T-helper 2 cell treated with Interferon-gamma antibody and Interleukin-4, amounts not matched to agents 5 μg/mL and 100 μg/mL, for 36 hours (primary cell): ENCODE measurements around the gene TLR5.
"Not testable (repeated sequence)": the region's sequence is repeated elsewhere in the genome, so short reads cannot be mapped to it uniquely, and the experiment has no call there.

Experiments
- DNase-seq: peaks from one replicate; pipeline ENCODE4 v3.0.0; 2021; ENCODE audit warnings: low spot score
- H3K27ac Mint-ChIP-seq: one replicate; pipeline ENCODE4 v1.8.0; 2021; ENCODE audit warnings: mild to moderate bottlenecking, mixed read lengths
- H3K27me3 Mint-ChIP-seq: one replicate; pipeline ENCODE4 v1.8.0; 2021; ENCODE audit warnings: low read depth, mixed read lengths
- H3K36me3 Mint-ChIP-seq: one replicate; pipeline ENCODE4 v1.8.0; 2021; ENCODE audit warnings: low read depth, mixed read lengths
- H3K4me1 Mint-ChIP-seq: one replicate; pipeline ENCODE4 v1.8.0; 2021; ENCODE audit warnings: low read depth, mixed read lengths
- H3K4me3 Mint-ChIP-seq: one replicate; pipeline ENCODE4 v1.8.0; 2022; ENCODE audit warnings: mild to moderate bottlenecking, moderate library complexity, mixed read lengths
- H3K9me3 Mint-ChIP-seq: one replicate; pipeline ENCODE4 v1.8.0; 2021; ENCODE audit warnings: mixed read lengths

The TLR5 gene

GRCh38 chr1:223175032-223175431 lies 32.0 kb upstream of the TLR5 start:
- Mint-ChIP-seq H3K4me3 (no peak overlapping the region), H3K4me1 (no peaks in the 10 kb centered on the region), H3K27me3 (peaks cover 7% of the 10 kb centered on the region), H3K9me3 (peaks cover 3% of the 10 kb centered on the region), H3K36me3 (peaks cover 2% of the 10 kb centered on the region), H3K27ac (no peak overlapping the region)
- DNase-seq = no peak

GRCh38 chr1:223169458-223169857 lies 26.4 kb upstream of the TLR5 start:
- not testable (repeated sequence) for H3K9me3 Mint-ChIP-seq, H3K36me3 Mint-ChIP-seq, H3K4me3 Mint-ChIP-seq, H3K27ac Mint-ChIP-seq, DNase-seq, H3K27me3 Mint-ChIP-seq, H3K4me1 Mint-ChIP-seq

DNA sequence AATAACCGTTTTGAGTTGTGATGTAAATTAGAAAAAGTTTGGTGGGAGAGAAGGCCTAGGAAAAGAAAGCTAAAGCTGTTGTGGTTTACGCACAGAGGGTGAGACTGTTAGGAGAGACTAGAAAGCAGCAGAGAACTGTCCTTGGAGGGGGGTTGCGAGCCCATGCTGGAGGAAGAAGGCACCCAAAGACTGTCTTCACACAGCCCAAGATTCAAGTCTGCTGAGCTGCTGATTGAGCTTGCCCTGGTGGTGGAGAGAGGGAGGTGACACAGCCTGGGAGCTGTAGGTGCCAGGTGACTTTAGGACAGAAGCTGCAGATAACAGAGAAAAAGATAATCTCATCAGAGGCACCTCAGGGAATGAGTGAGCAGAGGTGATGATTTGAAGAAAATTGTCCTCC lies 18.3 kb upstream of the TLR5 start:
- Mint-ChIP-seq H3K36me3 (no peaks in the 10 kb centered on the region), H3K4me3 (no peak overlapping the region), H3K27ac (no peak overlapping the region), H3K9me3 (no peaks in the 10 kb centered on the region), H3K27me3 (peaks cover 6% of the 10 kb centered on the region), H3K4me1 (peaks cover 3% of the 10 kb centered on the region)
- no peak for DNase-seq

DNA sequence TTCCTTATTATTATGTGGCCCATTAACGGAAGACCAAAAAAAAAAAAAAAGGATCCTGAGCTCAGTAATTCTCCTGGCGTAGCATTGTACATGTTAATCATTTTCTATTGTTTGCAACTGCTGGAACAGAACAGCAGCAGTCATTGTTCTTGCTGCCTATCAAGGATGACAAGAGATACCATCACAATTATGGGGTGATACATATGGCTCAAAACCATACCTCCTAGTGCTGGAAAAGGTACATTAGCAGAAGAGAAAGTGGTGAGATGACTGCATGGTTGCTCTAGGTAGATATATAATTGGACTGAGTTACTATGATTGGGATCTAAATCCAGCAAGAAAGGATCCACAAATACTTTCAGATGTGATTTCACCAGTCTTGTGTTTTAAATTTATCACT lies 13.3 kb upstream of the TLR5 start:
- H3K4me3 Mint-ChIP-seq = no peak overlapping the region
- H3K36me3 Mint-ChIP-seq = no peaks in the 10 kb centered on the region
- no peak overlapping the region for H3K27ac Mint-ChIP-seq
- no peaks in the 10 kb centered on the region for H3K9me3 Mint-ChIP-seq
- H3K4me1 Mint-ChIP-seq = peaks cover 10% of the 10 kb centered on the region
- H3K27me3 Mint-ChIP-seq = peaks cover 1% of the 10 kb centered on the region
- DNase-seq = no peak

DNA sequence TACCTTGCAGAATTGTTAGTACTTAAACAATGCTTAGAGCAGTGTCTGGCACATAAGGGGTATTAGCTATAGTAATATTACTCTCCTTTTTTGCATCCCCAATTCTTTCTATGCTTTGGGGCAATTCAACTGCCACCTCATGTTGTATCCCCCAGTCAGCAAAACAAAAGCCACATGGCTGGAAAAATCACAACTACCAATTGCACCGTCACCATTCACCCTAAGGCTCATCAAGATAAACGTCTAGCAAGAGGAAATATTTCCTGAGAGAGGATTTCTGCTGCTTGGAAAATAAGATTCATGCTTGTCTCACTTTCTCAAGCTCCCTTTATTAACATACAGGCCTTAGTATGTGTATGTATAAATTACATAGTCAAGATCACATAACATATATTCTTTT lies 12.1 kb upstream of the TLR5 start:
- Mint-ChIP-seq H3K9me3 (no peaks in the 10 kb centered on the region), H3K27me3 (peaks cover 2% of the 10 kb centered on the region), H3K27ac (no peak overlapping the region), H3K4me3 (no peak overlapping the region), H3K4me1 (peaks cover 7% of the 10 kb centered on the region), H3K36me3 (no peaks in the 10 kb centered on the region)
- no peak for DNase-seq

DNA sequence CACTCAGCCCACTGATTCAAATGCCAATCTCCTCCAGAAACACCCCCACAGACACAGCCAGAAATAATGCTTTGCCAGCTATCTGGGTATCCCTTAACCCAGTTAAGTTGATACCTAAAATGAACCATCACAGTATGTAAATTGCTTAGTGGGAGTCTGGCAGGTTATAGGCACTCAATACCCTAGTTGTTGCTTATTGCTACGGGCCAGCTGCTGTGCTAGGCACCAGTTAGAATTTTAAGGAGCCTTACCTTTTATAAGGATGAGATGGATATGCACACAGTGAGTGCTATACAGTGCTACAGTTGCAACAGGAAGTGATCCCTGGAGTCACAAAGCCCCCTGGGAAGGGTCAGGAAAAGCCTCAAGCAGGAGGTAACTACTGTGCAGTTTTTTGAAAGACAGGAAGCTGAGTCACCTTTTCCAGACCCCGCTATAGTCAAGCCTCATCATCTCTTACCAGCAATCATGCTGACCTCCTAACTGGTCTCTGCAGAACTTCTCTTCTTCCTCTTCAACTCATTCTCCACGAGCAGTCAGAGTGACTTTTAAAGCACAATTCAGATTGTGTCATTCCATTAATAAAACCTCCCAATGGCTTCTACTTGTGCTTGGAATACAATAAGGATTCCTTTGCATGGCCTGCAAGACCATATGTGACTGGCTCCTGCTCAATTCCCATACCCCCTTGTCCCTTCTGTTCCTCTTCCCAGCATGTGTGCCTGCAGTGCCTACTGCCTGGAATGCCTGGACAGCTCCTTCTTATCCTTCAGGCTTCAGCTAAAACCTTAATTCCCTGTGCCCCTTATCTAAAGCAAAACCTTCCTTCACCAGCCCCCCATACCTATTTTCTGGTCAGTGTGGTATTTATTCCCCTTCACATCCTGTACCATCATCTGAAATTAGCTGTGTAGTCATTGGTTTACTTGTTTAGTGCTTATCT lies 10.4 kb upstream of the TLR5 start:
- Mint-ChIP-seq H3K27me3 (peaks cover 2% of the 10 kb centered on the region), H3K9me3 (no peaks in the 10 kb centered on the region), H3K27ac (no peak overlapping the region), H3K4me3 (no peak overlapping the region), H3K36me3 (no peaks in the 10 kb centered on the region), H3K4me1 (peaks cover 7% of the 10 kb centered on the region)
- DNase-seq = no peak

DNA sequence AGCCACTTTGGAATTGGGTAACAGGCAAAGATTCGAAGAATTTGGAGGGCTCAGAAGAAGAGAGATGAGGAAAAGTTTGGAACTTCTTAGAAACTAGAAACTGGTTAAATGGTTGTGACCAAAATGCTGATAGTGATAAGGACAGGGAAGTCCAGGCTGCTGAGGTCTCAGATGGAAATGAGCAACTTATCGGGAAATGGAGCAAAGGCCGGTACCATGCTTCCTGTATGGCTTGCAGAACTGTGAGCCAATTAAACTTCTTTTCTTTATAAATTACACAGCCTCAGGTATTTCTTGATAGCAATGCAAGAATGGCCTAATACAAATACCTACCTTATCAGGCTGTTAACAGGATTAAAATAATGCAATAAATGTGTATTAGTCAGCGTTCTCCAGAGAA lies 9.4 kb upstream of the TLR5 start:
- no peak overlapping the region for H3K4me3 Mint-ChIP-seq
- H3K4me1 Mint-ChIP-seq = peaks cover 7% of the 10 kb centered on the region
- H3K9me3 Mint-ChIP-seq = peaks cover 7% of the 10 kb centered on the region
- no peaks in the 10 kb centered on the region for H3K36me3 Mint-ChIP-seq
- peaks cover 5% of the 10 kb centered on the region for H3K27me3 Mint-ChIP-seq
- H3K27ac Mint-ChIP-seq = no peak overlapping the region
- DNase-seq = no peak

GRCh38 chr1:223150443-223150842 lies 7.4 kb upstream of the TLR5 start:
- H3K27ac Mint-ChIP-seq = no peak overlapping the region
- no peaks in the 10 kb centered on the region for H3K36me3 Mint-ChIP-seq
- H3K4me1 Mint-ChIP-seq = peaks cover 7% of the 10 kb centered on the region
- H3K9me3 Mint-ChIP-seq = peaks cover 15% of the 10 kb centered on the region
- no peak overlapping the region for H3K4me3 Mint-ChIP-seq
- DNase-seq = no peak
- peaks cover 14% of the 10 kb centered on the region for H3K27me3 Mint-ChIP-seq

- Mint-ChIP-seq H3K4me3 (no peak overlapping the region), H3K27ac (no peak overlapping the region), H3K27me3 (peaks cover 14% of the 10 kb centered on the region), H3K9me3 (peaks cover 15% of the 10 kb centered on the region), H3K4me1 (peaks cover 10% of the 10 kb centered on the region), H3K36me3 (no peaks in the 10 kb centered on the region)
- no peak for DNase-seq
Observed at GRCh38 chr1:223147873-223148272, 4.8 kb upstream of the TLR5 start.

DNA sequence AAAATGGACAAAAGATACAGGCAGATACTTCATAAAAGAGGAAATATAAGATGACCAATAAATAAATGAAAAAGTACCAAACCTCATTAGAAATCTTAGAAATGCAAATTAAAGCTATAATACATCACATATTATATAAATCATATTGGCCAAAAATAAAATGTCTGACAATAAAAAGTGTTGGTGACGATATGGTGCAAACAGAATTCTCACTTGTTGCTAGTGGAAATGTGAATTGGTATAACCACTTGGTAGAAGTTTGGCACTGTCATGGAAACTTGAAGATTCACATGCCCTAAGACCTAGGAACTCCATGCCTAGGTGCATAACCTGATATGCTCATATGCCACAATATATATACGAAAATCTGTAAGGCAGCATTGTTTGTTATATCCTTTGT lies 4.4 kb upstream of the TLR5 start:
- Mint-ChIP-seq H3K27ac (no peak overlapping the region), H3K4me3 (no peak overlapping the region), H3K9me3 (peaks cover 15% of the 10 kb centered on the region), H3K27me3 (peaks cover 14% of the 10 kb centered on the region), H3K4me1 (peaks cover 10% of the 10 kb centered on the region), H3K36me3 (no peaks in the 10 kb centered on the region)
- DNase-seq = no peak

DNA sequence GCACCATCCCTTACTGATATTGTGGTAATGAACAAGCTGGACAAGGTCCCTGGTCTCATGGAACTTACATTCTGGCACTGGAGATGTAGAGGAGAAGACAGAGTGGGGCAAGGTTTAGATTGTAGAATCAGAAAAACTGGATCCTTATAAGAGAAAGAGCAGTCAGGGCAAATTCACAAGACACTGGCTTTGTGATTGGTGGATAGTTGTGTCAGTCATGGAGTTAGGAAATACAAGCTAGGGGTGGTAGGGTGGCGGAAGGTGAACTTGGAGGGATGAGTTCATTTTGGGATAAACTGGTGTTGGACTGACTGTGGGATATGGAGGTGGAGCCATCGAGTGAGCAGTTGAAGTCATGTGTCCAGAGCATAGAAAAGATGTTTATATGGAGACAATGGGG lies 3.7 kb upstream of the TLR5 start:
- Mint-ChIP-seq H3K27ac (no peak overlapping the region), H3K36me3 (no peaks in the 10 kb centered on the region), H3K9me3 (peaks cover 15% of the 10 kb centered on the region), H3K4me1 (peaks cover 10% of the 10 kb centered on the region), H3K4me3 (no peak overlapping the region), H3K27me3 (peaks cover 14% of the 10 kb centered on the region)
- DNase-seq = no peak

DNA sequence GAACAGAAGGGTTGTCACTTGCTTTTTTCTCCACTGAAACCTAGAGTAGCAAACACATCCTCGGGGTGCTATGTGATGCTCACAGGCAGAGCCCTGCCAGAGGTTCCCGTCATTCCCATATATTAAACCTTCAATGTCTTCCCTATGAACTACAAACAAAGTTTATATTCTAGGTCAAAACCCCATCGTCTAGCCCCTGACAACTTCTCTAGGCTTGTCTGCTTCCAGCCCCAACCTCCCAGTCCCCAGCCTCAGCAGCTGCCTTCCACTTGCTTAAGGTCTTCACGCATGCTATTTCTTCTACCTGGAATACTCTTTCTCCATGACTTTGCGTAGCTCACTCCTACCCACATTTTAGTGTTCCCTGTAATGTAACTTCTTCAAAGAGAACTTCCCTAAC lies 1.9 kb upstream of the TLR5 start:
- Mint-ChIP-seq H3K4me3 (no peak overlapping the region), H3K4me1 (peaks cover 10% of the 10 kb centered on the region), H3K27ac (no peak overlapping the region)

DNA sequence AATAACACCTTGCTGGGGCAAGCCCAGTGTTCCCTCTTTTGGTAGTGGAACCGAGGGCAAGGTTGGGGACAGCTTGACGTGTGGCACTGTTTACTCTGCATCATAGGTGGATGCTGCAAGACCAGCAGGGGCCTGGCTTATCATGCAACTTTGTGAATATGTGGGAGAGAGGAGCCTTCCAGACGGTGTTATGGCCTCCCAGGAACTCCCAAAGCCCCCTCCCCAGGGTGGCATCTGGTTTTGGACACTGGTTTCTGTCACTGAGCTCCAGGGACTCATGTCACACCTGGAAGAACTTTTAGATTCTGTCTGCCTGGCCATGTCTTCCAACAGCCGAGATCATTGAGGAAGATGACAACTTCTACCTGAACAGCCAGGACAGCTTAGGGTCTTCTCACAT lies 1.4 kb upstream of the TLR5 start:
- Mint-ChIP-seq H3K9me3 (peaks cover 15% of the 10 kb centered on the region), H3K27me3 (peaks cover 13% of the 10 kb centered on the region), H3K36me3 (no peaks in the 10 kb centered on the region), H3K4me3 (no peak overlapping the region), H3K4me1 (peaks cover 10% of the 10 kb centered on the region), H3K27ac (no peak overlapping the region)
- no peak for DNase-seq

More for the DNA sequence above, 1.9 kb upstream of the TLR5 start:
- H3K36me3 Mint-ChIP-seq = no peaks in the 10 kb centered on the region
- no peak for DNase-seq
- peaks cover 13% of the 10 kb centered on the region for H3K27me3 Mint-ChIP-seq
- peaks cover 15% of the 10 kb centered on the region for H3K9me3 Mint-ChIP-seq

- no peaks in the 10 kb centered on the region for H3K36me3 Mint-ChIP-seq
- H3K4me1 Mint-ChIP-seq = peaks cover 10% of the 10 kb centered on the region
- DNase-seq = no peak
- H3K27me3 Mint-ChIP-seq = peaks cover 15% of the 10 kb centered on the region
- no peak overlapping the region for H3K27ac Mint-ChIP-seq
- H3K9me3 Mint-ChIP-seq = peaks cover 15% of the 10 kb centered on the region
- H3K4me3 Mint-ChIP-seq = peak overlapping the region; percentile 70
Observed at GRCh38 chr1:223143537-223144248, 645 bp upstream of the TLR5 start.
